CD4-positive, alpha-beta T cell (primary cell): ENCODE data around the gene ACTN1. TPM values are rescaled to one million over a fixed set of nuclear protein-coding genes. Genes with fewer than 3 reads are reported as not detected.
A peak's percentile ranks its signal among the peaks of the same experiment; 100 is the strongest.

Experiments used
- ATAC-seq: fragments of 200-7000 bp; cut with Tn5 transposase; one replicate; pipeline ENCODE4 v1.10.0; 2022; ENCODE audit warnings: mild to moderate bottlenecking; ENCODE audit not compliant: poor library complexity
- CTCF ChIA-PET: fragments of 350-600 bp; sonication (Branson Sonifier 250); formaldehyde crosslinking; loops from one replicate; lab custom pipeline; 2021; ENCODE audit warnings: antibody characterized with exemption, inconsistent platforms; lab: Charles Lee
- POLR2A ChIA-PET: fragments of 350-600 bp; sonication (Branson Sonifier 250); formaldehyde crosslinking; loops from one replicate; lab custom pipeline; 2021; ENCODE audit warnings: antibody characterized with exemption, inconsistent platforms; lab: Charles Lee
- DNase-seq, 14 experiments: peaks; one replicate each; pipeline ENCODE4 v3.0.0-alpha.2; 2013 to 2020; ENCODE audit warnings: mixed read lengths in 2 of 14
- H3K27ac ChIP-seq, 2 donors: one replicate each; pipeline versions ENCODE4 v1.5.1 to v1.7.0; 2013; ENCODE audit warnings: low read length in 2 of 2, low read depth in 1 of 2, mild to moderate bottlenecking in 1 of 2
- H3K27me3 ChIP-seq, 2 experiments: 1 replicate in 1 of 2; 2 replicates in 1 of 2; pipeline versions ENCODE4 v1.6.1 to v1.7.0; 2013; ENCODE audit warnings: low read length in 2 of 2, control low read depth in 1 of 2, mild to moderate bottlenecking in 1 of 2, moderate library complexity in 1 of 2; ENCODE audit not compliant: insufficient read depth in 2 of 2, control insufficient read depth in 1 of 2
- H3K36me3 ChIP-seq: one replicate; pipeline ENCODE4 v1.6.1; 2013; ENCODE audit warnings: low read length, control low read depth; ENCODE audit not compliant: insufficient read depth
- H3K4me1 ChIP-seq: one replicate; pipeline ENCODE4 v1.6.1; 2013; ENCODE audit warnings: low read length, control low read depth; ENCODE audit not compliant: insufficient read depth
- H3K4me3 ChIP-seq: one replicate; pipeline ENCODE4 v1.5.1; 2013; ENCODE audit warnings: mild to moderate bottlenecking, low read length, moderate library complexity
- H3K9me3 ChIP-seq, 2 experiments: 1 replicate in 1 of 2; 2 replicates in 1 of 2; pipeline versions ENCODE4 v1.6.1 to v1.7.0; 2013; ENCODE audit warnings: low read length in 2 of 2, mild to moderate bottlenecking in 2 of 2, control low read depth in 1 of 2, moderate library complexity in 1 of 2; ENCODE audit not compliant: control insufficient read depth in 1 of 2, insufficient read depth in 1 of 2
- H3K27ac Mint-ChIP-seq: one replicate; pipeline ENCODE4 v1.8.0; 2020; ENCODE audit warnings: mixed read lengths
- H3K27me3 Mint-ChIP-seq: one replicate; pipeline ENCODE4 v1.8.0; 2021; ENCODE audit warnings: mixed read lengths
- H3K36me3 Mint-ChIP-seq: one replicate; pipeline ENCODE4 v1.8.0; 2021; ENCODE audit warnings: low read depth, mixed read lengths
- H3K4me1 Mint-ChIP-seq: one replicate; pipeline ENCODE4 v1.8.0; 2021; ENCODE audit warnings: low read depth, mixed read lengths
- H3K4me3 Mint-ChIP-seq: one replicate; pipeline ENCODE4 v1.8.0; 2020; ENCODE audit warnings: mild to moderate bottlenecking, mixed read lengths
- H3K9me3 Mint-ChIP-seq: one replicate; pipeline ENCODE4 v1.8.0; 2020; ENCODE audit warnings: mixed read lengths
- intact Hi-C, 2 experiments: fragments of 100-400 bp; cut with DNase I in 1 of 2; cut with micrococcal nuclease in 1 of 2; formaldehyde crosslinking; loops; one replicate each; pipeline versions ENCODE4 v1.15.1 to v1.9.0; 2023 to 2025; cut with DNase I, micrococcal nuclease
- total RNA-seq, 174 experiments: library from RNA in 2 of 174; stranded (reverse) in 2 of 174; gene quantifications; one replicate each; pipeline ENCODE4 v1.2.3 and lab custom pipeline; 2021 to 2026
- TF ChIP-seq, protein P1 (sequence below): fragments of 200-600 bp; IDR thresholded peaks from one replicate; pipeline ENCODE4 v1.8.0; 2022; ENCODE audit warnings: antibody characterized with exemption, mild to moderate bottlenecking

The ACTN1 gene
- total RNA-seq, 2 experiments from 2014 or later, result 128 to 143 TPM

DNA sequence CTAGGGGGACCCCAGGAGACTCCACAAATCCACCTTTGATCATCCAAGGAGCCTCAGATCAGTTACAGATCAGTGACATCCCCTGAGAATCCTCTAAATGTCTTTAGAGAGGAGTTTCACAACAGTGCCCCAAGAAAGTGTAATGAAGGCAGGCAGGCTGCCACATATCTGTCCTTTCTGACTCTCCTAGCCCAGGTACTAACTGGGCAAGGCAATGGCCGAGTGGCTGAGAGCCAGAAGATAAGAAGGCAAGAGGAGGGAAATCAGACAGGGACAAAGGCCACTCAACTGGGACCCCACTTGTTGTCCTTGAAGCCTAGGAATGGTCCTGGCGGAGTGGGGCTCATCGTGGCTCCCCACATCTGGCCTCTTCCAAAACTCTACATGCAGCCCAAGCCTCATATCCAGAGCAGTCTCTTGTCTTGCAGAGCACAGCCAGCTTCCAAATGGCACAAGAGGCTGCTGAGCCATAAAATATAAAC, 11.6 kb downstream of the ACTN1 start:
- H3K27ac ChIP-seq, result peak overlapping the region; percentile 89 to 94
- peak overlapping the region; percentile 97 for H3K27ac Mint-ChIP-seq
- peak overlapping the region; percentile 85 for H3K4me3 Mint-ChIP-seq

DNA sequence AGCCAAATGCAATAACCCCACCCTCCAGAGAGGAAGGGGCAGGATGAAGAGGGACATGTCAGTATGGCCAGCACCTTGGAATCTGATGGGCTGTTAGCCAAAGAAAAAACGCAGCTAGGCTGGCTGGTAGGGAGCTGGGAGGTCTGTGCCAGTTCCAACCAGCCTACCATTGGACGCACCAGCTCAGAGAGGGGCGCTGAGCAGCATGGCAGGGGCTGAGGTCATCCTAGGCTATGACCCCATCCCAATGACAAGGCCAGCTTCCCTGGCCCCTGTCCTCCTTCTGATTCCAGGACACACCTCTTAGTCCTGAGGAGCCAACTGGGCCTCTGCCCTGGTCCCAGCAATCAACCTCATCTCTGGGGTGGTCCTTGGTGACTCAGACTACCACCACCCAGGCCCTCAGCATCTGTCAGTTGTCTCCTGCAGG, 12.2 kb downstream of the ACTN1 start:
- peak overlapping the region; percentile 53 for H3K4me3 Mint-ChIP-seq
- ATAC-seq, result no peak
- Histone ChIP-seq H3K36me3 (no peaks in the 10 kb centered on the region), H3K4me1 (peaks cover 97% of the 10 kb centered on the region), H3K27me3 (no peaks in the 10 kb centered on the region), H3K4me3 (no peak overlapping the region), H3K27ac (peak overlapping the region; percentile 89 to 94), H3K9me3 (no peaks in the 10 kb centered on the region)
- H3K36me3 Mint-ChIP-seq, result peaks cover 39% of the 10 kb centered on the region
- H3K27ac Mint-ChIP-seq, result peak overlapping the region; percentile 97
- H3K27me3 Mint-ChIP-seq, result no peaks in the 10 kb centered on the region
- TF ChIP-seq, protein P1, sequence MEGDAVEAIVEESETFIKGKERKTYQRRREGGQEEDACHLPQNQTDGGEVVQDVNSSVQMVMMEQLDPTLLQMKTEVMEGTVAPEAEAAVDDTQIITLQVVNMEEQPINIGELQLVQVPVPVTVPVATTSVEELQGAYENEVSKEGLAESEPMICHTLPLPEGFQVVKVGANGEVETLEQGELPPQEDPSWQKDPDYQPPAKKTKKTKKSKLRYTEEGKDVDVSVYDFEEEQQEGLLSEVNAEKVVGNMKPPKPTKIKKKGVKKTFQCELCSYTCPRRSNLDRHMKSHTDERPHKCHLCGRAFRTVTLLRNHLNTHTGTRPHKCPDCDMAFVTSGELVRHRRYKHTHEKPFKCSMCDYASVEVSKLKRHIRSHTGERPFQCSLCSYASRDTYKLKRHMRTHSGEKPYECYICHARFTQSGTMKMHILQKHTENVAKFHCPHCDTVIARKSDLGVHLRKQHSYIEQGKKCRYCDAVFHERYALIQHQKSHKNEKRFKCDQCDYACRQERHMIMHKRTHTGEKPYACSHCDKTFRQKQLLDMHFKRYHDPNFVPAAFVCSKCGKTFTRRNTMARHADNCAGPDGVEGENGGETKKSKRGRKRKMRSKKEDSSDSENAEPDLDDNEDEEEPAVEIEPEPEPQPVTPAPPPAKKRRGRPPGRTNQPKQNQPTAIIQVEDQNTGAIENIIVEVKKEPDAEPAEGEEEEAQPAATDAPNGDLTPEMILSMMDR, result no peak
- POLR2A ChIA-PET, result interaction anchor here (1.6 to 4.6 kb wide), 2 partner anchors 11 to 12 kb away, joined by 8 to 37 read pairs; no protein-coding TSS in a partner anchor
- H3K9me3 Mint-ChIP-seq, result no peaks in the 10 kb centered on the region
- CTCF ChIA-PET, result no interaction called here
- H3K4me1 Mint-ChIP-seq, result peaks cover 98% of the 10 kb centered on the region
- intact Hi-C loops, result no loop called here
- no peak for DNase-seq

More for the DNA sequence above, 11.6 kb downstream of the ACTN1 start:
- intact Hi-C loops, result no loop called here
- Mint-ChIP-seq H3K4me1 (peaks cover 98% of the 10 kb centered on the region), H3K9me3 (no peaks in the 10 kb centered on the region), H3K27me3 (no peaks in the 10 kb centered on the region), H3K36me3 (peaks cover 39% of the 10 kb centered on the region)
- Histone ChIP-seq H3K4me1 (peaks cover 96% of the 10 kb centered on the region), H3K36me3 (peaks cover 1% of the 10 kb centered on the region), H3K27me3 (no peaks in the 10 kb centered on the region), H3K4me3 (peak overlapping the region; percentile 10), H3K9me3 (no peaks in the 10 kb centered on the region)
- DNase-seq (no peak), ATAC-seq (no peak)
- TF ChIP-seq, protein P1, result no peak
- ChIA-PET POLR2A (interaction anchor here (1.6 to 4.6 kb wide), 4 partner anchors 10 to 172 kb away, joined by 7 to 37 read pairs (median 12); no protein-coding TSS in a partner anchor), CTCF (no interaction called here)

DNA sequence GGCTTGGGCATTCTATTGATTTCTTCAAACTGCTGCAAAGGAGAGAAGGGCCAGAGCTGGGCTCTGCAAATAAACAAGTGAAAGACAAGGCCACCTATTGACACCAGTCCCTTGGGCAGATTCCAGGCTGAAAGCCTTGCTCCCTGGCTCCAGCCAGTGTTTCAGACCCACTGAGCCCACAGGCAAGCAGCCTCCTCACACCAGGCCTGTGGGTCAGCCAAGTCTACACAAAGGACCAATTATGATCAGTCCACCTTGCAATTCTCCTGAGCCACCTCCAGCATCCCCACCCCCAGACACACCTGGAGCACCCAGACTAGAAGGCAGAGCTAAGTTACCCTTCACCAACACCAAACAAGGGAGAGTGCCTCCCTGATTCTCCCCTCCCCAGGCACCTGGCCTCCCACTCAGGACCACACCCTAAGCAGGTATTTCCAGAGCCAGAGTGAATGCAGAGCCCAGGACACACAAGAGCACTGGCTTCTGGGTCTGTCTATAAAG, 13.8 kb downstream of the ACTN1 start:
- ATAC-seq (no peak), DNase-seq (no peak)
- no peaks in the 10 kb centered on the region for H3K27me3 ChIP-seq
- H3K4me1 ChIP-seq, result peaks cover 88% of the 10 kb centered on the region
- intact Hi-C loops, result no loop called here
- TF ChIP-seq, protein P1, result no peak
- peak overlapping the region in 1 of 2 donors; percentile 31 for H3K27ac ChIP-seq
- H3K4me3 ChIP-seq, result no peak overlapping the region
- CTCF ChIA-PET, result no interaction called here
- Mint-ChIP-seq H3K4me3 (peak overlapping the region; percentile 38), H3K36me3 (peaks cover 37% of the 10 kb centered on the region), H3K4me1 (peaks cover 98% of the 10 kb centered on the region), H3K27ac (peak overlapping the region; percentile 97), H3K27me3 (no peaks in the 10 kb centered on the region), H3K9me3 (no peaks in the 10 kb centered on the region)
- POLR2A ChIA-PET, result interaction anchor here (1.1 to 1.6 kb wide), 3 partner anchors 9 to 13 kb away, joined by 3 read pairs; no protein-coding TSS in a partner anchor
- H3K9me3 ChIP-seq, result no peaks in the 10 kb centered on the region
- no peaks in the 10 kb centered on the region for H3K36me3 ChIP-seq
